Measurements from ENCODE around the gene GDI1. TPM values are rescaled to one million over a fixed set of nuclear protein-coding genes. Genes with fewer than 3 reads are reported as not detected.
A peak's percentile ranks its signal among the peaks of the same experiment; 100 is the strongest.
"Not testable (repeated sequence)": the region's sequence is repeated elsewhere in the genome, so short reads cannot be mapped to it uniquely, and the experiment has no call there.

GDI1 gene
- total and polyA plus RNA-seq, 2 experiments from 2014 or later, result 48.5 to 95.9 TPM

DNA sequence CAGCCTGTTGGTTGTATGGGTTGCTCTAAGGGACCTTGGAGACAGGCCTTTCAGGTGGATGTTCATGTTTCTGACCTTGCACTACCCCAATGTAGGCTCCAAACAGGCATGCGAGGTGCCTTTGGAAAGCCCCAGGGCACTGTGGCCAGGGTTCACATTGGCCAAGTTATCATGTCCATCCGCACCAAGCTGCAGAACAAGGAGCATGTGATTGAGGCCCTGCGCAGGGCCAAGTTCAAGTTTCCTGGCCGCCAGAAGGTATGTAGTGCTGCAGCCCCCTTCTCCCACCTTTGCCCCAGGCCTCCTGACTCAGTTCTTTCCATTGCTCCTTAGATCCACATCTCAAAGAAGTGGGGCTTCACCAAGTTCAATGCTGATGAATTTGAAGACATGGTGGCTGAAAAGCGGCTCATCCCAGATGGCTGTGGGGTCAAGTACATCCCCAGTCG is 36.6 kb upstream of the GDI1 start:
- Mint-ChIP-seq H3K4me1 (peaks cover 13% of the 10 kb centered on the region; the same call in 2 of the 3 replicates), H3K4me3 (peak overlapping the region; percentile 100), H3K27ac (peak overlapping the region; percentile 65; the same call in 1 of the 2 replicates), H3K36me3 (ENCODE audit: low read depth) (peaks cover 36% of the 10 kb centered on the region), H3K27me3 (ENCODE audit: insufficient read depth, low read depth, poor library complexity) (peaks cover 42% of the 10 kb centered on the region)
- not testable (repeated sequence) for H4K20me1 ChIP-seq (replicated peaks; ENCODE audit: insufficient read depth); H3K27me3 ChIP-seq (ENCODE audit: insufficient read depth); H3K9me2 ChIP-seq (ENCODE audit: insufficient read depth); DNase-seq (ENCODE audit: low spot score); H3K4me1 ChIP-seq (ENCODE audit: insufficient read depth); H3K36me3 ChIP-seq (ENCODE audit: insufficient read depth); H3K9me3 Mint-ChIP-seq; H2AFZ ChIP-seq; ATAC-seq
- Histone ChIP-seq H3K4me2 (0 out of 2 replicates have a peak overlapping the region, but pooled peaks have one; percentile 90), H3F3A (replicated peaks; ENCODE audit: low read depth) (peaks cover 21% of the 10 kb centered on the region), H3K27ac (ENCODE audit: low read depth) (peak overlapping the region; percentile 92), H3K79me2 (replicated peaks; ENCODE audit: insufficient read depth) (peaks cover 17% of the 10 kb centered on the region), H3K4me3 (peak overlapping the region; percentile 85; the same call in 1 of the 2 replicates)

DNA sequence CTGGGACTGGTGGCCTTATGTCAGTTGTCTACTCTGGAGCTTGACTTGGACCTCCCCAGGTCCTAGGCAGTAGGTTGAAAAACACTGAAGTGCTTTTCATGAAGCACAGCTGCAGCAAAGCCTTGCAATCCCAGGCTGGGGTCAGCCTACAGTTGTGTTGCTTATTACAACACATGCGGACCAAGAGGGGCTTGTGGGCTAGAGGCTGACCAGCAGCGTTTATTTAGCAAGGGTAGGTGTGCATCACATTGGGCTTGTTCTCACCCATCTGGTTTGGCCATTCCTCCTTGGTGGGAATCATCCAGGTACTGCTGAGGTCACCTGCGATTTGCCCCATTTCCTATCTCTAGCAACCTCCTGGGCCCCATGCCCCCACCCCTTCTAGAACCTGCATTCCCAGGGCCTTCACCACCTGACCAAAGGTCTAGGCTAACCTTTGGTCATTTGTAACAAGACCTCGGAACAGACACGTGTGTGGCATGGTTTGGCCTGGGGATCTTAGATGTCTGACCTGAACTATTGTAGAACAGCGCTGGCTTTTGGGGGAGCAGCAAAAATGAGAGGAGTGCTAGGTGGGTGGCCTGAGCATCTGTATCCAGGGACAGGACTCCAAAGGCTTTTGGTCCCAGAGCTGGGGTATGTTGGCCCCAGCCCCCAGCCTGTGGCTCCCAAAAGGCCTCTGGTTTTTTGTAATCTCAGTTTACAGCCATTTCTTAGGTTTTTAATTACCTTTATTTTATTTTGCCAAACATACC is 35.7 kb upstream of the GDI1 start:
- TF ChIP-seq, protein P1, sequence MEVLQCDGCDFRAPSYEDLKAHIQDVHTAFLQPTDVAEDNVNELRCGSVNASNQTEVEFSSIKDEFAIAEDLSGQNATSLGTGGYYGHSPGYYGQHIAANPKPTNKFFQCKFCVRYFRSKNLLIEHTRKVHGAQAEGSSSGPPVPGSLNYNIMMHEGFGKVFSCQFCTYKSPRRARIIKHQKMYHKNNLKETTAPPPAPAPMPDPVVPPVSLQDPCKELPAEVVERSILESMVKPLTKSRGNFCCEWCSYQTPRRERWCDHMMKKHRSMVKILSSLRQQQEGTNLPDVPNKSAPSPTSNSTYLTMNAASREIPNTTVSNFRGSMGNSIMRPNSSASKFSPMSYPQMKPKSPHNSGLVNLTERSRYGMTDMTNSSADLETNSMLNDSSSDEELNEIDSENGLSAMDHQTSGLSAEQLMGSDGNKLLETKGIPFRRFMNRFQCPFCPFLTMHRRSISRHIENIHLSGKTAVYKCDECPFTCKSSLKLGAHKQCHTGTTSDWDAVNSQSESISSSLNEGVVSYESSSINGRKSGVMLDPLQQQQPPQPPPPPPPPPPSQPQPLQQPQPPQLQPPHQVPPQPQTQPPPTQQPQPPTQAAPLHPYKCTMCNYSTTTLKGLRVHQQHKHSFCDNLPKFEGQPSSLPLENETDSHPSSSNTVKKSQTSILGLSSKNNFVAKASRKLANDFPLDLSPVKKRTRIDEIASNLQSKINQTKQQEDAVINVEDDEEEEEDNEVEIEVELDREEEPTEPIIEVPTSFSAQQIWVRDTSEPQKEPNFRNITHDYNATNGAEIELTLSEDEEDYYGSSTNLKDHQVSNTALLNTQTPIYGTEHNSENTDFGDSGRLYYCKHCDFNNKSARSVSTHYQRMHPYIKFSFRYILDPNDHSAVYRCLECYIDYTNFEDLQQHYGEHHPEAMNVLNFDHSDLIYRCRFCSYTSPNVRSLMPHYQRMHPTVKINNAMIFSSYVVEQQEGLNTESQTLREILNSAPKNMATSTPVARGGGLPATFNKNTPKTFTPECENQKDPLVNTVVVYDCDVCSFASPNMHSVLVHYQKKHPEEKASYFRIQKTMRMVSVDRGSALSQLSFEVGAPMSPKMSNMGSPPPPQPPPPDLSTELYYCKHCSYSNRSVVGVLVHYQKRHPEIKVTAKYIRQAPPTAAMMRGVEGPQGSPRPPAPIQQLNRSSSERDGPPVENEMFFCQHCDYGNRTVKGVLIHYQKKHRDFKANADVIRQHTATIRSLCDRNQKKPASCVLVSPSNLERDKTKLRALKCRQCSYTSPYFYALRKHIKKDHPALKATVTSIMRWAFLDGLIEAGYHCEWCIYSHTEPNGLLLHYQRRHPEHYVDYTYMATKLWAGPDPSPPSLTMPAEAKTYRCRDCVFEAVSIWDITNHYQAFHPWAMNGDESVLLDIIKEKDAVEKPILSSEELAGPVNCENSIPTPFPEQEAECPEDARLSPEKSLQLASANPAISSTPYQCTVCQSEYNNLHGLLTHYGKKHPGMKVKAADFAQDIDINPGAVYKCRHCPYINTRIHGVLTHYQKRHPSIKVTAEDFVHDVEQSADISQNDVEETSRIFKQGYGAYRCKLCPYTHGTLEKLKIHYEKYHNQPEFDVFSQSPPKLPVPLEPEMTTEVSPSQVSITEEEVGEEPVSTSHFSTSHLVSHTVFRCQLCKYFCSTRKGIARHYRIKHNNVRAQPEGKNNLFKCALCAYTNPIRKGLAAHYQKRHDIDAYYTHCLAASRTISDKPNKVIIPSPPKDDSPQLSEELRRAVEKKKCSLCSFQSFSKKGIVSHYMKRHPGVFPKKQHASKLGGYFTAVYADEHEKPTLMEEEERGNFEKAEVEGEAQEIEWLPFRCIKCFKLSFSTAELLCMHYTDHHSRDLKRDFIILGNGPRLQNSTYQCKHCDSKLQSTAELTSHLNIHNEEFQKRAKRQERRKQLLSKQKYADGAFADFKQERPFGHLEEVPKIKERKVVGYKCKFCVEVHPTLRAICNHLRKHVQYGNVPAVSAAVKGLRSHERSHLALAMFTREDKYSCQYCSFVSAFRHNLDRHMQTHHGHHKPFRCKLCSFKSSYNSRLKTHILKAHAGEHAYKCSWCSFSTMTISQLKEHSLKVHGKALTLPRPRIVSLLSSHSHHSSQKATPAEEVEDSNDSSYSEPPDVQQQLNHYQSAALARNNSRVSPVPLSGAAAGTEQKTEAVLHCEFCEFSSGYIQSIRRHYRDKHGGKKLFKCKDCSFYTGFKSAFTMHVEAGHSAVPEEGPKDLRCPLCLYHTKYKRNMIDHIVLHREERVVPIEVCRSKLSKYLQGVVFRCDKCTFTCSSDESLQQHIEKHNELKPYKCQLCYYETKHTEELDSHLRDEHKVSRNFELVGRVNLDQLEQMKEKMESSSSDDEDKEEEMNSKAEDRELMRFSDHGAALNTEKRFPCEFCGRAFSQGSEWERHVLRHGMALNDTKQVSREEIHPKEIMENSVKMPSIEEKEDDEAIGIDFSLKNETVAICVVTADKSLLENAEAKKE (CRISPR knock-in tag; IDR thresholded peaks at IDR 0.05), result no peak
- TF ChIP-seq CREB1 (CRISPR knock-in tag; IDR thresholded peaks at IDR 0.05; ENCODE audit: low read depth) (no peak), NANOG (IDR thresholded peaks at IDR 0.05; ENCODE audit: borderline replicate concordance) (no peak), EZH2phosphoT487 (IDR thresholded peaks at IDR 0.05; ENCODE audit: unreplicated experiment) (no peak), POLR2AphosphoS5 (IDR thresholded peaks at IDR 0.05; ENCODE audit: low read depth) (peak; percentile 75; the same call in 1 of the 2 replicates)
- peaks cover 36% of the 10 kb centered on the region for H3K36me3 Mint-ChIP-seq (ENCODE audit: low read depth)
- no peak overlapping the region for H3K4me3 ChIP-seq
- no peaks in the 10 kb centered on the region for H3K9me2 ChIP-seq (ENCODE audit: insufficient read depth)
- H3F3A ChIP-seq (replicated peaks; ENCODE audit: low read depth), result peaks cover 21% of the 10 kb centered on the region
- H3K79me2 ChIP-seq (replicated peaks; ENCODE audit: insufficient read depth), result peaks cover 17% of the 10 kb centered on the region
- ATAC-seq (peak; percentile 14), DNase-seq (ENCODE audit: low spot score) (peak; percentile 46)
- peaks cover 9% of the 10 kb centered on the region; the same call in 1 of the 3 replicates for H3K9me3 Mint-ChIP-seq
- peaks cover 13% of the 10 kb centered on the region; the same call in 2 of the 3 replicates for H3K4me1 Mint-ChIP-seq
- H2AFZ ChIP-seq, result no peak overlapping the region
- H4K20me1 ChIP-seq (replicated peaks; ENCODE audit: insufficient read depth), result no peaks in the 10 kb centered on the region
- H3K4me1 ChIP-seq (ENCODE audit: insufficient read depth), result peaks cover 6% of the 10 kb centered on the region; the same call in 1 of the 2 replicates
- peak overlapping the region; percentile 83 for H3K27ac Mint-ChIP-seq
- H3K27ac ChIP-seq (ENCODE audit: low read depth), result peak overlapping the region; percentile 92
- peak overlapping the region; percentile 100 for H3K4me3 Mint-ChIP-seq
- no peak overlapping the region for H3K4me2 ChIP-seq
- peaks cover 42% of the 10 kb centered on the region for H3K27me3 Mint-ChIP-seq (ENCODE audit: insufficient read depth, low read depth, poor library complexity)
- no peaks in the 10 kb centered on the region for H3K27me3 ChIP-seq (ENCODE audit: insufficient read depth)
- H3K36me3 ChIP-seq (ENCODE audit: insufficient read depth), result peaks cover 4% of the 10 kb centered on the region; the same call in 1 of the 2 replicates
